KOPT-K1 (cell line): Measurements from ENCODE around the gene ZNHIT2.
"Not testable (repeated sequence)": the region's sequence is repeated elsewhere in the genome, so short reads cannot be mapped to it uniquely, and the experiment has no call there.

Experiments
- H3K27ac ChIP-seq: fragments of 200-600 bp; sonication (generic); 2 replicates; pipeline ENCODE4 v1.5.1; 2016; ENCODE audit warnings: antibody characterized with exemption, mild to moderate bottlenecking, low read depth, low read length; ENCODE audit not compliant: poor library complexity, severe bottlenecking
- H3K36me3 ChIP-seq: fragments of 200-600 bp; sonication (generic); 2 replicates; pipeline ENCODE4 v1.5.1; 2017; ENCODE audit warnings: antibody characterized with exemption, mild to moderate bottlenecking, low read length, moderate library complexity; ENCODE audit not compliant: insufficient read depth
- H3K9me3 ChIP-seq: fragments of 200-600 bp; sonication (generic); 2 replicates; pipeline ENCODE4 v1.5.1; 2017; ENCODE audit warnings: antibody characterized with exemption, low read length, mild to moderate bottlenecking; ENCODE audit not compliant: insufficient read depth, poor library complexity, severe bottlenecking

ZNHIT2 gene

GRCh38 chr11:65129649-65130441, 12.3 kb upstream of the ZNHIT2 start:
- Histone ChIP-seq H3K9me3 (no peaks in the 10 kb centered on the region), H3K36me3 (peaks cover 82% of the 10 kb centered on the region), H3K27ac (no peak overlapping the region)

GRCh38 chr11:65128182-65129145, 11.0 kb upstream of the ZNHIT2 start:
- Histone ChIP-seq H3K36me3 (peaks cover 93% of the 10 kb centered on the region), H3K9me3 (no peaks in the 10 kb centered on the region), H3K27ac (no peak overlapping the region)

GRCh38 chr11:65127473-65128181, 10.1 kb upstream of the ZNHIT2 start:
- Histone ChIP-seq H3K27ac (no peak overlapping the region), H3K36me3 (peaks cover 88% of the 10 kb centered on the region), H3K9me3 (no peaks in the 10 kb centered on the region)

GRCh38 chr11:65126624-65127274, 9.2 kb upstream of the ZNHIT2 start:
- Histone ChIP-seq H3K9me3 (no peaks in the 10 kb centered on the region), H3K36me3 (peaks cover 80% of the 10 kb centered on the region), H3K27ac (no peak overlapping the region)

GRCh38 chr11:65125197-65126056, 7.9 kb upstream of the ZNHIT2 start:
- Histone ChIP-seq H3K9me3 (no peaks in the 10 kb centered on the region), H3K36me3 (peaks cover 77% of the 10 kb centered on the region), H3K27ac (no peak overlapping the region)

- peaks cover 77% of the 10 kb centered on the region for H3K36me3 ChIP-seq
- no peak overlapping the region for H3K27ac ChIP-seq
- no peaks in the 10 kb centered on the region for H3K9me3 ChIP-seq
These were observed 7.1 kb upstream of the ZNHIT2 start for GRCh38 chr11:65124480-65125196.

- H3K27ac ChIP-seq, result peak within 1 kb of the TSS; percentile 80
- no peaks in the 10 kb centered on the region for H3K9me3 ChIP-seq
- H3K36me3 ChIP-seq, result peaks cover 69% of the 10 kb centered on the region
These were observed 4.6 kb upstream of the ZNHIT2 start, which contains the start of the genes FAU and MRPL49 for GRCh38 chr11:65121865-65122696. Gene FAU, minus strand, starts transcription at chr11:65122134. Its CDS starts 321 bp downstream, at chr11:65121813. Gene MRPL49, plus strand, starts transcription at chr11:65122321. Its CDS starts 26 bp downstream, at chr11:65122347.

- H3K36me3 ChIP-seq, result peaks cover 63% of the 10 kb centered on the region
- H3K27ac ChIP-seq, result peak overlapping the region; percentile 80
These were observed 4.0 kb upstream of the ZNHIT2 start for GRCh38 chr11:65121447-65121864.

GRCh38 chr11:65120831-65121230, 3.3 kb upstream of the ZNHIT2 start:
- Histone ChIP-seq H3K27ac (peak overlapping the region; percentile 80), H3K36me3 (peaks cover 61% of the 10 kb centered on the region), H3K9me3 (no peaks in the 10 kb centered on the region)

More at GRCh38 chr11:65121447-65121864, 4.0 kb upstream of the ZNHIT2 start:
- H3K9me3 ChIP-seq, result no peaks in the 10 kb centered on the region

GRCh38 chr11:65119670-65119995, 2.1 kb upstream of the ZNHIT2 start:
- H3K36me3 ChIP-seq, result peaks cover 58% of the 10 kb centered on the region
- no peaks in the 10 kb centered on the region for H3K9me3 ChIP-seq
- no peak overlapping the region for H3K27ac ChIP-seq

GRCh38 chr11:65118891-65119669, 1.6 kb upstream of the ZNHIT2 start:
- H3K9me3 ChIP-seq, H3K27ac ChIP-seq: not testable (repeated sequence)
- H3K36me3 ChIP-seq, result peaks cover 52% of the 10 kb centered on the region
